H1 (cell line): ENCODE results near the gene ZFAND3. TPM values are rescaled to one million over a fixed set of nuclear protein-coding genes. Genes with fewer than 3 reads are reported as not detected.

Experiments
- KDM5A ChIP-seq: fragments of 200-600 bp; IDR thresholded peaks from 2 replicates; pipeline ENCODE4 v1.7.1; 2012; ENCODE audit warnings: mild to moderate bottlenecking, low read length, inconsistent platforms, mixed read lengths
- polyA plus RNA-seq, 7 experiments: library from polyadenylated mRNA; depleted of rRNA in 3 of 7; stranded (reverse) in 5 of 7; unstranded in 2 of 7; fragments of >200 nt in 5 of 7; fragments of 200-250 nt in 2 of 7; gene quantifications; 1 replicate in 5 of 7; 2 replicates in 1 of 7; 4 replicates in 1 of 7; pipeline versions ENCODE4 v1.2.1 to v1.2.3, GENCODE V29; 2011 to 2013; ENCODE audit warnings: missing spikeins in 2 of 7, mixed read lengths in 2 of 7
- total RNA-seq: library from RNA; stranded (reverse); fragmentation: NEBNext Ultra II Directional; extraction: Animal tissue kit (Norgen Biotek cat#: 25700); gene quantifications from 2 replicates; pipeline ENCODE4 v1.2.1, GENCODE V29; 2021
- TF ChIP-seq, protein P1 (sequence below): fragments of 300-600 bp; sonication (generic); IDR thresholded peaks from 2 replicates; pipeline ENCODE4 v1.7.1; 2012; ENCODE audit warnings: low read length, moderate library complexity, mild to moderate bottlenecking, inconsistent platforms; ENCODE audit not compliant: insufficient replicate concordance

ZFAND3 gene
- total and polyA plus RNA-seq, 2 of the 8 experiments (the other 6 are each of a cell fraction or from before 2014, with no cell fraction given) = 13.0 to 51.3 TPM

DNA sequence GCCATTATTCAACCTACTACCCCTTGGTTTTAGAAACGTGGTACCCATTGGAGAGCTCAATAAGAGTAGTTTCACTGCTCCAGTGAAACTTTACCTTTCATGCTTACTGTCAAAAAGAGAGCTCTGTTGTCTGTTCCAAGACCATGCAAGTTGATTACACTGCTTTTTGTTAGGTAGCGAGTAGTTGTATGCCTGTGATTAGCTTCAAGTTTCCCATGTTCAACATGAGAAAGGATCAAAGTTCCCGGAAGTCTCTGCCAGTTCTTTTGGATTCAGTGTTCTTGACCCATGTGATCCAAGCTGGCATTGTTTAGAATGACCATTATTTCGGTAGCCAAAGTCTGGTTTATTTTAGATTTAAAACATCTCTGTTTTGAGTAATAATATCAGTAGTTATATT is 107.1 kb downstream of the ZFAND3 start (continued):
- TF ChIP-seq, protein P1, sequence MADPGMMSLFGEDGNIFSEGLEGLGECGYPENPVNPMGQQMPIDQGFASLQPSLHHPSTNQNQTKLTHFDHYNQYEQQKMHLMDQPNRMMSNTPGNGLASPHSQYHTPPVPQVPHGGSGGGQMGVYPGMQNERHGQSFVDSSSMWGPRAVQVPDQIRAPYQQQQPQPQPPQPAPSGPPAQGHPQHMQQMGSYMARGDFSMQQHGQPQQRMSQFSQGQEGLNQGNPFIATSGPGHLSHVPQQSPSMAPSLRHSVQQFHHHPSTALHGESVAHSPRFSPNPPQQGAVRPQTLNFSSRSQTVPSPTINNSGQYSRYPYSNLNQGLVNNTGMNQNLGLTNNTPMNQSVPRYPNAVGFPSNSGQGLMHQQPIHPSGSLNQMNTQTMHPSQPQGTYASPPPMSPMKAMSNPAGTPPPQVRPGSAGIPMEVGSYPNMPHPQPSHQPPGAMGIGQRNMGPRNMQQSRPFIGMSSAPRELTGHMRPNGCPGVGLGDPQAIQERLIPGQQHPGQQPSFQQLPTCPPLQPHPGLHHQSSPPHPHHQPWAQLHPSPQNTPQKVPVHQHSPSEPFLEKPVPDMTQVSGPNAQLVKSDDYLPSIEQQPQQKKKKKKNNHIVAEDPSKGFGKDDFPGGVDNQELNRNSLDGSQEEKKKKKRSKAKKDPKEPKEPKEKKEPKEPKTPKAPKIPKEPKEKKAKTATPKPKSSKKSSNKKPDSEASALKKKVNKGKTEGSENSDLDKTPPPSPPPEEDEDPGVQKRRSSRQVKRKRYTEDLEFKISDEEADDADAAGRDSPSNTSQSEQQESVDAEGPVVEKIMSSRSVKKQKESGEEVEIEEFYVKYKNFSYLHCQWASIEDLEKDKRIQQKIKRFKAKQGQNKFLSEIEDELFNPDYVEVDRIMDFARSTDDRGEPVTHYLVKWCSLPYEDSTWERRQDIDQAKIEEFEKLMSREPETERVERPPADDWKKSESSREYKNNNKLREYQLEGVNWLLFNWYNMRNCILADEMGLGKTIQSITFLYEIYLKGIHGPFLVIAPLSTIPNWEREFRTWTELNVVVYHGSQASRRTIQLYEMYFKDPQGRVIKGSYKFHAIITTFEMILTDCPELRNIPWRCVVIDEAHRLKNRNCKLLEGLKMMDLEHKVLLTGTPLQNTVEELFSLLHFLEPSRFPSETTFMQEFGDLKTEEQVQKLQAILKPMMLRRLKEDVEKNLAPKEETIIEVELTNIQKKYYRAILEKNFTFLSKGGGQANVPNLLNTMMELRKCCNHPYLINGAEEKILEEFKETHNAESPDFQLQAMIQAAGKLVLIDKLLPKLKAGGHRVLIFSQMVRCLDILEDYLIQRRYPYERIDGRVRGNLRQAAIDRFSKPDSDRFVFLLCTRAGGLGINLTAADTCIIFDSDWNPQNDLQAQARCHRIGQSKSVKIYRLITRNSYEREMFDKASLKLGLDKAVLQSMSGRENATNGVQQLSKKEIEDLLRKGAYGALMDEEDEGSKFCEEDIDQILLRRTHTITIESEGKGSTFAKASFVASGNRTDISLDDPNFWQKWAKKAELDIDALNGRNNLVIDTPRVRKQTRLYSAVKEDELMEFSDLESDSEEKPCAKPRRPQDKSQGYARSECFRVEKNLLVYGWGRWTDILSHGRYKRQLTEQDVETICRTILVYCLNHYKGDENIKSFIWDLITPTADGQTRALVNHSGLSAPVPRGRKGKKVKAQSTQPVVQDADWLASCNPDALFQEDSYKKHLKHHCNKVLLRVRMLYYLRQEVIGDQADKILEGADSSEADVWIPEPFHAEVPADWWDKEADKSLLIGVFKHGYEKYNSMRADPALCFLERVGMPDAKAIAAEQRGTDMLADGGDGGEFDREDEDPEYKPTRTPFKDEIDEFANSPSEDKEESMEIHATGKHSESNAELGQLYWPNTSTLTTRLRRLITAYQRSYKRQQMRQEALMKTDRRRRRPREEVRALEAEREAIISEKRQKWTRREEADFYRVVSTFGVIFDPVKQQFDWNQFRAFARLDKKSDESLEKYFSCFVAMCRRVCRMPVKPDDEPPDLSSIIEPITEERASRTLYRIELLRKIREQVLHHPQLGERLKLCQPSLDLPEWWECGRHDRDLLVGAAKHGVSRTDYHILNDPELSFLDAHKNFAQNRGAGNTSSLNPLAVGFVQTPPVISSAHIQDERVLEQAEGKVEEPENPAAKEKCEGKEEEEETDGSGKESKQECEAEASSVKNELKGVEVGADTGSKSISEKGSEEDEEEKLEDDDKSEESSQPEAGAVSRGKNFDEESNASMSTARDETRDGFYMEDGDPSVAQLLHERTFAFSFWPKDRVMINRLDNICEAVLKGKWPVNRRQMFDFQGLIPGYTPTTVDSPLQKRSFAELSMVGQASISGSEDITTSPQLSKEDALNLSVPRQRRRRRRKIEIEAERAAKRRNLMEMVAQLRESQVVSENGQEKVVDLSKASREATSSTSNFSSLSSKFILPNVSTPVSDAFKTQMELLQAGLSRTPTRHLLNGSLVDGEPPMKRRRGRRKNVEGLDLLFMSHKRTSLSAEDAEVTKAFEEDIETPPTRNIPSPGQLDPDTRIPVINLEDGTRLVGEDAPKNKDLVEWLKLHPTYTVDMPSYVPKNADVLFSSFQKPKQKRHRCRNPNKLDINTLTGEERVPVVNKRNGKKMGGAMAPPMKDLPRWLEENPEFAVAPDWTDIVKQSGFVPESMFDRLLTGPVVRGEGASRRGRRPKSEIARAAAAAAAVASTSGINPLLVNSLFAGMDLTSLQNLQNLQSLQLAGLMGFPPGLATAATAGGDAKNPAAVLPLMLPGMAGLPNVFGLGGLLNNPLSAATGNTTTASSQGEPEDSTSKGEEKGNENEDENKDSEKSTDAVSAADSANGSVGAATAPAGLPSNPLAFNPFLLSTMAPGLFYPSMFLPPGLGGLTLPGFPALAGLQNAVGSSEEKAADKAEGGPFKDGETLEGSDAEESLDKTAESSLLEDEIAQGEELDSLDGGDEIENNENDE = no peak
- no peak for TF ChIP-seq KDM5A
